ENCODE measurements around the gene NPPA. TPM values are rescaled to one million over a fixed set of nuclear protein-coding genes. Genes with fewer than 3 reads are reported as not detected.

Gene NPPA
- total RNA-seq, 4 donors from 2014 or later, result not detected

- no peak for TF ChIP-seq EP300 (IDR thresholded peaks at IDR 0.05)
- no peak for TF ChIP-seq POLR2AphosphoS5 (IDR thresholded peaks at IDR 0.05)
- no peak for TF ChIP-seq CTCF (IDR thresholded peaks at IDR 0.05)
- no peak for TF ChIP-seq POLR2A (IDR thresholded peaks at IDR 0.05)
- Histone ChIP-seq H3K4me3 (no peak overlapping the region), H3K4me1 (no peaks in the 10 kb centered on the region), H3K9me3 (no peaks in the 10 kb centered on the region), H3K27me3 (no peaks in the 10 kb centered on the region), H3K27ac (no peak overlapping the region), H3K36me3 (peaks cover 87% of the 10 kb centered on the region)
- DNase-seq (ENCODE audit: low spot score in 2 of 2), result no peak
- WGBS, result 73% methylated on average over 15 of the region's 17 CpGs
These were observed 6.1 kb downstream of the NPPA start for GRCh38 chr1:11841245-11842153.

GRCh38 chr1:11839727-11840705 is 7.6 kb downstream of the NPPA start:
- H3K27ac ChIP-seq, result no peak overlapping the region
- H3K36me3 ChIP-seq, result peaks cover 99% of the 10 kb centered on the region
- H3K9me3 ChIP-seq, result no peaks in the 10 kb centered on the region
- no peaks in the 10 kb centered on the region for H3K27me3 ChIP-seq
- no peak for DNase-seq (ENCODE audit: low spot score in 2 of 2)
- 88% methylated on average over 15 of the region's 20 CpGs for WGBS
- H3K4me3 ChIP-seq, result no peak overlapping the region
- TF ChIP-seq CTCF (IDR thresholded peaks at IDR 0.05) (no peak), POLR2AphosphoS5 (IDR thresholded peaks at IDR 0.05) (no peak), POLR2A (IDR thresholded peaks at IDR 0.05) (no peak), EP300 (IDR thresholded peaks at IDR 0.05) (no peak)
- H3K4me1 ChIP-seq, result no peaks in the 10 kb centered on the region

GRCh38 chr1:11838349-11839272 is 9.0 kb downstream of the NPPA start:
- Histone ChIP-seq H3K27ac (no peak overlapping the region), H3K27me3 (no peaks in the 10 kb centered on the region), H3K9me3 (no peaks in the 10 kb centered on the region), H3K4me1 (no peaks in the 10 kb centered on the region), H3K36me3 (peaks cover 99% of the 10 kb centered on the region), H3K4me3 (no peak overlapping the region)
- 60% methylated on average over 34 of the region's 40 CpGs for WGBS
- DNase-seq (ENCODE audit: low spot score in 2 of 2), result peak; percentile 78 to 87
- TF ChIP-seq POLR2AphosphoS5 (IDR thresholded peaks at IDR 0.05) (no peak), EP300 (IDR thresholded peaks at IDR 0.05) (no peak), POLR2A (IDR thresholded peaks at IDR 0.05) (no peak), CTCF (IDR thresholded peaks at IDR 0.05) (peak; percentile 91 to 97)

GRCh38 chr1:11837767-11838348 is 9.7 kb downstream of the NPPA start:
- TF ChIP-seq CTCF (IDR thresholded peaks at IDR 0.05) (no peak), POLR2AphosphoS5 (IDR thresholded peaks at IDR 0.05) (no peak), POLR2A (IDR thresholded peaks at IDR 0.05) (no peak), EP300 (IDR thresholded peaks at IDR 0.05) (no peak)
- Histone ChIP-seq H3K4me1 (no peaks in the 10 kb centered on the region), H3K4me3 (no peak overlapping the region), H3K27me3 (no peaks in the 10 kb centered on the region), H3K36me3 (peaks cover 100% of the 10 kb centered on the region), H3K9me3 (no peaks in the 10 kb centered on the region), H3K27ac (no peak overlapping the region)
- WGBS, result 85% methylated on average over 9 of the region's 11 CpGs
- no peak for DNase-seq (ENCODE audit: low spot score in 2 of 2)

All from suprapubic skin (tissue), 4 donors.